ENCODE measurements around the gene INSRR. TPM values are rescaled to one million over a fixed set of nuclear protein-coding genes. Genes with fewer than 3 reads are reported as not detected.

The INSRR gene
- total RNA-seq, 1 experiment from 2014 or later: not detected

GRCh38 chr1:156838972-156839371 lies 19.9 kb downstream of the INSRR start:
- POLR2A ChIA-PET: no interaction called here
- peaks cover 31% of the 10 kb centered on the region for H3K27me3 Mint-ChIP-seq (ENCODE audit: insufficient read depth, unreplicated experiment)
- peaks cover 4% of the 10 kb centered on the region for H3K36me3 Mint-ChIP-seq (ENCODE audit: insufficient read depth, unreplicated experiment)
- H3K27me3 ChIP-seq (replicated peaks; ENCODE audit: control insufficient read depth, insufficient read depth, low read length): no peaks in the 10 kb centered on the region; the same call in 1 of the 2 replicates
- TF ChIP-seq, protein P1, sequence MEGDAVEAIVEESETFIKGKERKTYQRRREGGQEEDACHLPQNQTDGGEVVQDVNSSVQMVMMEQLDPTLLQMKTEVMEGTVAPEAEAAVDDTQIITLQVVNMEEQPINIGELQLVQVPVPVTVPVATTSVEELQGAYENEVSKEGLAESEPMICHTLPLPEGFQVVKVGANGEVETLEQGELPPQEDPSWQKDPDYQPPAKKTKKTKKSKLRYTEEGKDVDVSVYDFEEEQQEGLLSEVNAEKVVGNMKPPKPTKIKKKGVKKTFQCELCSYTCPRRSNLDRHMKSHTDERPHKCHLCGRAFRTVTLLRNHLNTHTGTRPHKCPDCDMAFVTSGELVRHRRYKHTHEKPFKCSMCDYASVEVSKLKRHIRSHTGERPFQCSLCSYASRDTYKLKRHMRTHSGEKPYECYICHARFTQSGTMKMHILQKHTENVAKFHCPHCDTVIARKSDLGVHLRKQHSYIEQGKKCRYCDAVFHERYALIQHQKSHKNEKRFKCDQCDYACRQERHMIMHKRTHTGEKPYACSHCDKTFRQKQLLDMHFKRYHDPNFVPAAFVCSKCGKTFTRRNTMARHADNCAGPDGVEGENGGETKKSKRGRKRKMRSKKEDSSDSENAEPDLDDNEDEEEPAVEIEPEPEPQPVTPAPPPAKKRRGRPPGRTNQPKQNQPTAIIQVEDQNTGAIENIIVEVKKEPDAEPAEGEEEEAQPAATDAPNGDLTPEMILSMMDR (IDR thresholded peaks at IDR 0.05; ENCODE audit: insufficient read depth in 1 of 2, low read depth in 1 of 2, low read length in 1 of 2, severe bottlenecking in 1 of 2, unreplicated experiment in 1 of 2): peak; percentile 70 to 93
- H3K4me1 ChIP-seq: no peaks in the 10 kb centered on the region
- H3K27ac Mint-ChIP-seq (ENCODE audit: unreplicated experiment): no peak overlapping the region
- no peaks in the 10 kb centered on the region for H3K4me1 Mint-ChIP-seq (ENCODE audit: low read depth, unreplicated experiment)
- H3K36me3 ChIP-seq (ENCODE audit: control insufficient read depth, insufficient read depth, low read length): no peaks in the 10 kb centered on the region
- H3K9me3 Mint-ChIP-seq (ENCODE audit: unreplicated experiment): peaks cover 10% of the 10 kb centered on the region
- H3K4me3 ChIP-seq (ENCODE audit: low read depth, low read length): no peak overlapping the region
- DNase-seq: peak in 1 of 2 experiments; percentile 49
- H3K4me3 Mint-ChIP-seq (ENCODE audit: unreplicated experiment): no peak overlapping the region
- intact Hi-C loops (cut with micrococcal nuclease; ENCODE audit: unreplicated experiment): loop anchor here (1.0 to 2.0 kb wide), 2 partner anchors 22 to 51 kb away; partner anchors contain the start of gene NTRK1
- no TSS peak for BruUV-seq (replicated peaks)
- CTCF ChIA-PET: interaction anchor here (0.6 to 2.7 kb wide), 16 partner anchors 9 to 215 kb away, joined by 3 to 35 read pairs (median 4); partner anchors contain the start of genes INSRR and NTRK1
- H3K9me3 ChIP-seq: no peaks in the 10 kb centered on the region

GRCh38 chr1:156836892-156837291 lies 22.0 kb downstream of the INSRR start:
- no peaks in the 10 kb centered on the region for H3K4me1 ChIP-seq
- H3K9me3 ChIP-seq: no peaks in the 10 kb centered on the region
- H3K4me3 ChIP-seq (ENCODE audit: low read depth, low read length): no peak overlapping the region
- ChIA-PET CTCF (interaction anchor here (0.8 to 2.7 kb wide), 2 partner anchors 22 to 23 kb away, joined by 3 to 35 read pairs; partner anchors contain the start of gene INSRR), POLR2A (no interaction called here)
- DNase-seq: no peak
- Mint-ChIP-seq H3K27ac (ENCODE audit: unreplicated experiment) (no peak overlapping the region), H3K9me3 (ENCODE audit: unreplicated experiment) (no peaks in the 10 kb centered on the region), H3K27me3 (ENCODE audit: insufficient read depth, unreplicated experiment) (peaks cover 34% of the 10 kb centered on the region), H3K36me3 (ENCODE audit: insufficient read depth, unreplicated experiment) (peaks cover 4% of the 10 kb centered on the region), H3K4me3 (ENCODE audit: unreplicated experiment) (no peak overlapping the region), H3K4me1 (ENCODE audit: low read depth, unreplicated experiment) (no peaks in the 10 kb centered on the region)
- intact Hi-C loops (cut with micrococcal nuclease; ENCODE audit: unreplicated experiment): no loop called here
- H3K27me3 ChIP-seq (replicated peaks; ENCODE audit: control insufficient read depth, insufficient read depth, low read length): no peaks in the 10 kb centered on the region; the same call in 1 of the 2 replicates
- no TSS peak for BruUV-seq (replicated peaks)
- H3K36me3 ChIP-seq (ENCODE audit: control insufficient read depth, insufficient read depth, low read length): no peaks in the 10 kb centered on the region
- TF ChIP-seq, protein P1 (IDR thresholded peaks at IDR 0.05; ENCODE audit: insufficient read depth in 1 of 2, low read depth in 1 of 2, low read length in 1 of 2, severe bottlenecking in 1 of 2, unreplicated experiment in 1 of 2): no peak

- TF ChIP-seq, protein P1 (IDR thresholded peaks at IDR 0.05; ENCODE audit: insufficient read depth in 1 of 2, low read depth in 1 of 2, low read length in 1 of 2, severe bottlenecking in 1 of 2, unreplicated experiment in 1 of 2): no peak
- Mint-ChIP-seq H3K4me1 (ENCODE audit: low read depth, unreplicated experiment) (no peaks in the 10 kb centered on the region), H3K9me3 (ENCODE audit: unreplicated experiment) (no peaks in the 10 kb centered on the region), H3K27me3 (ENCODE audit: insufficient read depth, unreplicated experiment) (peaks cover 38% of the 10 kb centered on the region), H3K27ac (ENCODE audit: unreplicated experiment) (no peak overlapping the region), H3K36me3 (ENCODE audit: insufficient read depth, unreplicated experiment) (peaks cover 4% of the 10 kb centered on the region), H3K4me3 (ENCODE audit: unreplicated experiment) (no peak overlapping the region)
- Histone ChIP-seq H3K36me3 (ENCODE audit: control insufficient read depth, insufficient read depth, low read length) (no peaks in the 10 kb centered on the region), H3K4me3 (ENCODE audit: low read depth, low read length) (no peak overlapping the region), H3K9me3 (no peaks in the 10 kb centered on the region), H3K27me3 (replicated peaks; ENCODE audit: control insufficient read depth, insufficient read depth, low read length) (no peaks in the 10 kb centered on the region; the same call in 1 of the 2 replicates), H3K4me1 (no peaks in the 10 kb centered on the region)
- BruUV-seq (replicated peaks): no TSS peak
- ChIA-PET POLR2A (no interaction called here), CTCF (interaction anchor here (0.8 kb wide), 1 partner anchor 23 kb away, joined by 3 read pairs; no protein-coding TSS in a partner anchor)
- intact Hi-C loops (cut with micrococcal nuclease; ENCODE audit: unreplicated experiment): no loop called here
- no peak for DNase-seq
Observed at GRCh38 chr1:156836041-156836654, 22.8 kb downstream of the INSRR start.

All from Caco-2 (cell line).